ENCODE data around the gene RBPMS2. TPM values are rescaled to one million over a fixed set of nuclear protein-coding genes. Genes with fewer than 3 reads are reported as not detected.
A peak's percentile ranks its signal among the peaks of the same experiment; 100 is the strongest.

RBPMS2 gene
- total RNA-seq, 1 donor from 2014 or later = 0.58 TPM

GRCh38 chr15:64696481-64696880, 78.9 kb downstream of the RBPMS2 start:
- H3K4me3 ChIP-seq (ENCODE audit: low read depth, low read length) = no peak overlapping the region
- no peak for TF ChIP-seq CTCF (conservative IDR thresholded peaks at IDR 0.05; ENCODE audit: low read depth, low read length)
- DNase-seq (ENCODE audit: low read depth) = no peak

GRCh38 chr15:64695561-64695992, 79.8 kb downstream of the RBPMS2 start:
- no peak for DNase-seq (ENCODE audit: low read depth)
- no peak overlapping the region for H3K4me3 ChIP-seq (ENCODE audit: low read depth, low read length)
- TF ChIP-seq CTCF (conservative IDR thresholded peaks at IDR 0.05; ENCODE audit: low read depth, low read length) = no peak

GRCh38 chr15:64694816-64695215, 80.6 kb downstream of the RBPMS2 start:
- no peak overlapping the region for H3K4me3 ChIP-seq (ENCODE audit: low read depth, low read length)
- no peak for DNase-seq (ENCODE audit: low read depth)
- TF ChIP-seq CTCF (conservative IDR thresholded peaks at IDR 0.05; ENCODE audit: low read depth, low read length) = no peak

GRCh38 chr15:64693134-64693533, 82.3 kb downstream of the RBPMS2 start:
- no peak for DNase-seq (ENCODE audit: low read depth)
- no peak for TF ChIP-seq CTCF (conservative IDR thresholded peaks at IDR 0.05; ENCODE audit: low read depth, low read length)
- H3K4me3 ChIP-seq (ENCODE audit: low read depth, low read length) = no peak overlapping the region

GRCh38 chr15:64691896-64692565, 83.4 kb downstream of the RBPMS2 start:
- no peak overlapping the region for H3K4me3 ChIP-seq (ENCODE audit: low read depth, low read length)
- DNase-seq (ENCODE audit: low read depth) = no peak

GRCh38 chr15:64690578-64691296, 84.7 kb downstream of the RBPMS2 start:
- no peak overlapping the region for H3K4me3 ChIP-seq (ENCODE audit: low read depth, low read length)
- peak; percentile 24 for TF ChIP-seq CTCF (conservative IDR thresholded peaks at IDR 0.05; ENCODE audit: low read depth, low read length)
- no peak for DNase-seq (ENCODE audit: low read depth)

More at GRCh38 chr15:64691896-64692565, 83.4 kb downstream of the RBPMS2 start:
- TF ChIP-seq CTCF (conservative IDR thresholded peaks at IDR 0.05; ENCODE audit: low read depth, low read length) = no peak

All from epithelial cell of proximal tubule (primary cell).